T-helper 2 cell (primary cell): Measurements from ENCODE around the gene AOC1.

Source experiments
- DNase-seq, 5 experiments: peaks; one replicate each; pipeline versions ENCODE4 v3.0.0 to v3.0.0-alpha.2; 2012 to 2022

Gene AOC1

DNA sequence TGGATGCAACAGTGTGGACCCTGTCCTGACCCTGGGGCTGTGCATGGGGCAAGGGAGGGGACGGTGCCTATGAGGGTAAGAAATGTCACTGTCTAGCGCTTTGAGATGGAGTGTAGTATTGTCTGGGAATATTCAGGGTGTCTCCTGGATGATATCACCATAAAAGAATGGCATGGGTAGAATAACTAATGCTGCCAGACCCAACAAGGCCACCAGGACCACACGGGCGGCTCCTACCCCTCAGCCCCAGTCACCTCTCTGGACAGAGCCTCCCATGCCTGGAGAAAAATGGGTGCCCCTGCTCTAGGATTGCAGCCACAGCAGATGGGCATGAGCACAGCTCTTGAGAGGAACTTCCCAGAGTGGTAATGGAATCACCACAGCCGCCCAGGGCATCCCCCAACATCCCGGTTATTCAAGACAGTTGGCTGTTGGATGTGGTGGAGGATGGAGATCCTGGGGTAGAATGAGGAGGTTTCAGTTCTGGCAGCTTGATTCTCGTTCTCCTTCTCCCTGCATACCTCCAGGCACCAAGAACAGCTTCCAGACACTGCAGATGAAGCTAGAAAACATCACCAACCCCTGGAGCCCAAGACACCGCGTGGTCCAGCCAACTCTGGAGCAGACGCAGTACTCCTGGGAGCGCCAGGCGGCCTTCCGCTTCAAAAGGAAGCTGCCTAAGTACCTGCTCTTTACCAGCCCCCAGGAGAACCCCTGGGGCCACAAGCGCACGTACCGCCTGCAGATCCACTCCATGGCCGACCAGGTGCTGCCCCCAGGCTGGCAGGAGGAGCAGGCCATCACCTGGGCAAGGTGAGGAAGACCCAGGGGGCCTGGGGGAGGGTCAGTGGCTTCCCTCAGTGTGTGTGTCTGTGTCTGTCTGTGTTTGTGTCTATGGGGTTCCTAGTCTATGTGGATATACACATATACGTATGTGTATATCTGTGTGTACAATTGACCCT, 6.2 kb downstream of the AOC1 start:
- no peak for DNase-seq

DNA sequence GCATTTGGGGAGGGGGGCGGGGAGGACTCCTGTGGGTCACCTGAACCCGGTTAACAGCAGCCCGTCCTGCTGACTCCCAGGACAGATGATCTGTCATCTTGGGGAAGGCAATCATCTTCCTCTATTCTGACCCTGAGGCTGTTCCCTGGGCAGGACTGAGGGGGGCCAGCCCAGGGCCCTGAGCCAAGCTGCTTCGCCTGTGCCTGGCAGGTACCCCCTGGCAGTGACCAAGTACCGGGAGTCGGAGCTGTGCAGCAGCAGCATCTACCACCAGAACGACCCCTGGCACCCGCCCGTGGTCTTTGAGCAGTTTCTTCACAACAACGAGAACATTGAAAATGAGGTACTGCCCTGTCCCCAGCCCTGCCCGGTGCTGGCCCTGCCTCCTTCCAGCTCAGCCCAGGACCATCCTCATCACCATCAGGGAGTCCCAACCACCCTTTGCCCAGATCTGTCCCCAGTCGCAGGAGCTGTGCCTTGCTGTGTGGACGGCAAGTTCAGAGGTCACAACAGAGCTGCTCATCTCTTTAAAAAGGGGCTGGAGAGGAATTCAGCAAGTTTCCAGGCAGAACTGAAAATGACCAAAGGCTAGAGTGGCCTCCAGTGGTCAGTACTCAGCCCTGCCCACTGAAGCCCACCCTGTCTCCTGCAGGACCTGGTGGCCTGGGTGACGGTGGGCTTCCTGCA, 8.1 kb downstream of the AOC1 start:
- DNase-seq = no peak

DNA sequence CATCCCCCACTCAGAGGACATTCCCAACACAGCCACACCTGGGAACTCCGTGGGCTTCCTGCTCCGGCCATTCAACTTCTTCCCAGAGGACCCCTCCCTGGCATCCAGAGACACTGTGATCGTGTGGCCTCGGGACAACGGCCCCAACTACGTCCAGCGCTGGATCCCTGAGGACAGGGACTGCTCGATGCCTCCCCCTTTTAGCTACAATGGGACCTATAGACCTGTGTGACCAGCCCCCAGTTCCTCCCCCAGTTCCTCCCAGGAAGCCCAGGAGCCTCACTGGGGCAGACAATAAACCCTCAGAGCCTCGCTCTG, 8.6 kb downstream of the AOC1 start:
- no peak for DNase-seq

DNA sequence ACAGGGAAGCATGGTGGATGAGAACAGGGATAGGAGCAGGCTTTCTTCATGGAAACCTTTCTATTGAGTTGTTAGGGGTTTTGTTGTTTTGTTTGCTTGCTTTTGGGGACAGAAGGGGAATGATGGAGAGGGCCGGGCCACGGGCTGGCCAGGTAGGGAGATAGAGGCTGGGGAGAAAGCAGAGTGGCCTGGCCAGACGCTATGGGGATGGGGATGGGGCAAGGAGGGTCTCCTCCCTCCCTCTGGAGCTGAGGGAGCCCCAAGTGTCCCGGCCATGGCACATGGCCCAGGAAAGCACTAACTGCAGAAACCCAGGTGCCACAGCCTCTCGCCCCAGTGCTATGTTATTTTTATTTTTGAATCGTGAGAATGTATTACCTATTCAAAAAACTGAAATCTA, 10.0 kb downstream of the AOC1 start:
- DNase-seq = no peak

DNA sequence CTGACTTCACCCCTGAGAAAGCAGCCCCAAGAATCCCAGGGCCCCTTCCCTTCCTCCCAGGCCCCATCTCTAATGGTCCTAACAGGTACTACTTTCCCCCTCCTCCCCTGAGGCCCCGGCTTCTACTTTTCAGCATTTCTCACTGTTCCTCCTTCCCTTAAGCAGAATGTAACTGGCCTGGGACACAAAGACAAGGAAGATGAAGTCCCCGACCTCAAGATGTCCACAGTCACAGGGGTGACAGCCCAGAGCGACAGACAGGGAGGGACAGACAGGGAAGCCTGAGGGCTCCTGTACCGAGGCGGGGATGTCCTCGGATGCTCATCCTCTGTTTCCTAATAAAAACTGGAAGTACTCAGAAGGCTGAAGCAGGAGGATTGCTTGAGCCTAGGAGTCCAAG, 11.6 kb downstream of the AOC1 start:
- DNase-seq = no peak

DNA sequence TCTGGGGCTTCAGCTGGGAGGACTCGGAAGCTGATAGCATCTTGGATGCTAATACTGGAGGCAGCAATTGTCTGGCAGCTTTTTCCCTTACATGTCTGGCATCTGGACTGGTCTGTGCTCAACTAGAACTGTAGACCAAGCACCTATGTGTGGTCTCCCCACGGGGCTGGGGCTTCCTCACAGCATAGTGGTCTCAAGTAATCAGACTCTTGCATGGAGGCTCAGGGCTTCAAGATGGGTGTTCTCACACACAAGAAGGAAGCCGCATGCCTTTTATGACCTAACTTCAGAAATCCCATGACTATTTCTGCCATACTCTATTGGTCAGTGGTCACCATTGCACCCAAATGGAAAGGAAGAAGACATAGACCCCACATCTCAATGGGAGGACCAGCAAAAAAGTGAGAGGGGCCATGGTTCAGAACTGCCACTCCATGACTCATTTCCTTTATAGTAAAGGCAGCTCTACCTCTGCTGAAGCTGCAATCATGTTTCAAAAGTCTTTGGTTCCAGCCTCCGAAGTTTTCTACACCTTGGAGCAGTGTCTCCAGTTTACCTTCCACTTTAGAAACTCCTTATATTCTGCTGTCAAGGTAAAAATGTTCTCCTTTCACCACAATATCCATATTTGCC, 14.7 kb downstream of the AOC1 start:
- no peak for DNase-seq

DNA sequence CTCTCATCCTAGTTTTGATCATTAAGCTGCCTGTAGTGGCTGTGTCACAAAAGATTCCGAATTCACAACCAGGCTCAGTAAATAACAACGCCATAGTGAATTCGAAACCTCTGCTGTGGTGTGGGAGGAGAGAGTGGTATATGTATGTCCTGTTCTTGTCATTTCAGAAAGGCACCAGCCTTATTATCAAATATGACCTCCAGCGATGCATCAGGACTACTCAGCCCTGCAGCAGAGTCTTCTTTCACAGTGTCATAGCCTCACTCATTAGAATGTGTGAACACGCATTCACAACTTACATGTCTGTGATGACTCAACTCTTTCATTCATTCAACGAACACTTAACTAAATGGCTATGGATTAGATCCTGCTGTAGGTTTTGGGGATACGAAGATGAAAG, 15.3 kb downstream of the AOC1 start:
- DNase-seq = peak in 1 of 5 experiments; percentile 19

DNA sequence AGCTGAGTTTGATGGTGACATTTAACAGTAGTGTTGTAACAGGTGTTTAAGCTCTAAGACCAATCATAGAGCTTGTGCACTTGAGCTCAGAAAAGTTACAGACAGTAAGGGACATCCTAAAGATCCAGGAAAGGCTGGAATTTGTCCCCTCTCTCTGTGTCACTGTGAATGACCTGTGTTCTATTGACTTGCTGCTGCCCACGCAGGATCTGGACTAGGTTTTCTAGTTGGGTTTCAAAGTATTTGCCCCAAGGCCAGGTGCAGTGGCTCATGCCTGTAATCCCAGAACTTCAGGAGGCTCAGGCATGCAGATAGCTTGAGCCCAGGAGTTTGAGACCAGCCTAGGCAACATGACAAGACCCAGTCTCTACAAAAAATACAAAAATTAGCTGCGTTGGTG, 17.1 kb downstream of the AOC1 start:
- DNase-seq = no peak

DNA sequence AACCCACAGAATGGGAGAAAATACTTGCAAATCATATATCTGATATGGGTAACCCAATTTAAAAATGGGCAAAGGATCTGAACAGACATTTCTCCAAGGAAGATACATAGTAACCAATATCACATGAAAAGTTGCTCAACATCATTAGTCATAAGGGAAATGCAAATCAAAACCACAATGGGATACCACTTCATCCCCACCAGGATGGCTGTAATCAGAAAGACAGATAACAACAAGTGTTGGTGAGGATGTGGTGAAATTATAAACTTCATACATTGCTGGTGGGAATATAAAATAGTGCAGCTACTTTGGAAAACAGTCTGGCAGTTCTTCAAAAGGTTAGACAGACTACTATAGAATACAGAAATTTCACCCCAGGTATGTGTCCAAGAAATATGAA, 19.3 kb downstream of the AOC1 start:
- no peak for DNase-seq

DNA sequence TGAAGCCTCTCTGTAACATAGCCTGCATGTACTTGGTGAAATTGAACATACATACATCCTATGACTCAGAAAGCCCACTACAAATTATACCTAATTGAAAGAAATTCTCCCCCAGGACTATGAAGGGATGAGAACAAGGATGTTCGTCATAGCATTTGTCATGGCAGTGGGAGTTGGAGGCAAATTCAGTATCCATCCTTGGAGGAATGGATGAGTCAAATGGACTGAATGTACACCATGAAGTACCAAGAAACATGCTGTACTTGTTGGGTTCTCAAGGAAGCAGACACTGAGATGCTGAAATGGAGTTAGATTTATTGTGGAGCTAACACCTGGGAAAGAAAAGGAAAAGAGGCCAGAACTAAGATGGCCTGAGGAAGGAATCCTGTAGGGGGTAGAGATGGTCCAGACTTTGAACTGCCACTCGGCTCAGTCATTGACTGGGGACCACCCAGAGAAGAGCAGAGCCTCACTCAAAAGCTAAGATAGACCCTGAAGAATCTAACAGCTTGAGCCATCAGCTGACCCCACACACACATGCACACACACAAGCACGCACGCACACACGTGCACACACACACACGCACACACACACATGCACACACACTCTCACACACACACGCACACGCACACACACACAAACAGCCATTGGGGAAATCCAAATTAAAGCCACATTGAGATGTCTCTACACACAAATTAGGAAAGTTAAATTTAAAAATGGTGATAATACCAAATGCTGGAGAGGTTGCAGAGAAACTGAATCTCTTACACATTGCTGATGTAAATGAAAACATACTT, 22.3 kb downstream of the AOC1 start:
- DNase-seq = no peak

DNA sequence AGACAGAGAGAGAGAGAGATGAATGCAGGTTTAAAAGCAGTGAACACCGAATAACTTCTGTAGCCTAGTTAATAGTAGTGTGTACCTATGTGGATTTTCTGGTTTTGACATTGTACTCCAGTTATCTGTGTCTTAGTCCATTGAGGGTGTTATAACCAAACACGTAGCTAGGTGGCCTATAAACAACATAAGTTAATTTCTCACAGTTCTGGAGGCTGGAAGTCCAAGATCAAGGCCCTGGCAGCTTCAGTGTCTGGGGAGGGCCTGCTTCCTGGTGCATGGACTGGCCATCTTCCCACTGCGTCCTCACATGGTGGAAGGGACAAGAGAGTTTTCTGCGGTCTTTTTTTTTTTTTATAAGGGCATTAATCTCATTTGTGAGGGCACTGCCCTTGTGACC, 23.5 kb downstream of the AOC1 start:
- DNase-seq = no peak

DNA sequence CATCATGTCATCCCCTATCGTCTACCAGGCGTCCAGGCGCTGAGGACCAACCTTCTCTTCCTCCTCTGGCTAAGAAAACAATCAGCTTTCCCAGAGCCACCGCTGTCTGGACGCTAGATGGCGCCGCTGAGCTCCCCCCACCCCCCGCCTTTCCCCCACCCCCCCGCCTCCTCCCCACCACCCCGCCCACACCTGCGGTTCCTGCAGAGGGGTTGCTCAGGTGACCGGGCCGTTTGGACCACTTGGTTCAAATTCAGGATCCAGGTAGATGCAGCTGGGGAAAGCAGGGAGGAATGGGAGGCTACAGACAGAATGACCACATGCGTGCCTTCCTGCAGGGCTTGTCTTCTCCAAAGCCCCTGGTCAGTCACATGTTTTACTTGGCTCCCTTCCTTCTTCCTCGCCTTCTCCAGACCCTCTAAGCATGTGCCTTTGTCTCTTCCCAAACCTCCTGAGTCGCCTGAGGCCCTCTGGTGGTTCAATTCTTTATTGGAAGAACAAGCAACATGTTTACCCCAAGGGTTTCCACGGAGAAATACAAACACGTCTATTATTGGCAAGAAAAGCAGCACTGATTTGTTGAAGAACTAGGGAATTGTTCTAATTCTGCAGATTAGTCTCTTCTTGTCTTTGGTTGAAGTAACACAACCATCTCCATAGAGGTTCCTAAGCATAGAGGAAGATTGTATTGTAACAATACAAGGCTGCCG, 24.7 kb downstream of the AOC1 start:
- DNase-seq = peak; percentile 16 to 37 (median 24)

DNA sequence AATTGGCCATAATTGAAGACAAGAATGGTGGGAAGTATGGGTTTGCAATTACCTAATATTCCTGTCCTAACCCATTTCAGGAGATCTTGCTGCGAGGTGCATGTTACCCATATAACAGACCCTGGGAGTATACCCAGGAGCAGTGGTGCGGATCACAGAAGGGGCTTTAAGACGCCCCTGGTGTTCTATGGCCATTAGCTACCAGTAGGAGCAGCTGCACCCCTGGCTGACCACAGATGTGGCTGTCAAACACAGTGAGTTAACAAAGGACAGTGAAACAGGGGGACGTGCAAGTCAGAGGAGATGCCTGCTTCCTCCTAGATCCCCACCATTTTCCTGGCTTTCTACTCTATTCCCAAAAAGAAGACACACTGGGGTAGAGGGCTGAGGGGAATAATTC, 25.2 kb downstream of the AOC1 start:
- DNase-seq = no peak

DNA sequence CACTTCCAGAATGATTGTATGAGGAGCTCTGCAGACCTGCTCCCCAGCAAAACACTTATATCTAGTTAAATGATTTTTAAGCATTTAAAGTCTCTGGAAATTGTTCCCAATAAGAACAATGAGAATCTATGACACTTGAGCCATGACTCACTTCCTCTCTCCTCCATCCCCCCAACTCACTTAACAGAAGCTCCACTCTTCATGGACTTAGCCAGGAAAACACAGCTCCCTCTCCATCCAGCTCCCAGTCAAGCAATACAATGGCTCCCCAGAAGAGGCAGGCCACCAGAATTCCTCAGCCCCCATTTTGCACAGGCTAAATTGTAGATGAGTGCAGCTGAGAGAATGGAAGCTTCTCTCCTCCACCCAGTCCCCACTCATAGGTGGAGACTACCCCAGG, 27.0 kb downstream of the AOC1 start:
- DNase-seq = no peak

DNA sequence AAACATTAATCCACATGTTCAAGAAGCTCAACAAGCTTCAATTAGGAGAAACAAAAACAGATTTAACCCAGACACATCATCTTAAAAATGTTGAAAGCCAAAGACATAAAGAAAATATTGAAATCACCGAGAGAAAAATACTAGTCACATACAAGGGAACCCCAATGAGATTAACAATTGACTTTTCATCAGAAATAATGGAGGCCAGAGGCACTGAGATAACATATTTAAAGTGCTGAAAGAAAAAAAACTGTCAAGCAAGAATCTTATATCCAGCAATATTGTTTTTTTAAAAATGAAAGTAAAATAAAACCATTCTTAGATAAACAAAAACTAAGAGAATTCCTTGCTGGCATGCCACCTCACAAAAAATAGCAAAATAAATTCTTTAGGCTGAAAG, 28.9 kb downstream of the AOC1 start:
- no peak for DNase-seq

DNA sequence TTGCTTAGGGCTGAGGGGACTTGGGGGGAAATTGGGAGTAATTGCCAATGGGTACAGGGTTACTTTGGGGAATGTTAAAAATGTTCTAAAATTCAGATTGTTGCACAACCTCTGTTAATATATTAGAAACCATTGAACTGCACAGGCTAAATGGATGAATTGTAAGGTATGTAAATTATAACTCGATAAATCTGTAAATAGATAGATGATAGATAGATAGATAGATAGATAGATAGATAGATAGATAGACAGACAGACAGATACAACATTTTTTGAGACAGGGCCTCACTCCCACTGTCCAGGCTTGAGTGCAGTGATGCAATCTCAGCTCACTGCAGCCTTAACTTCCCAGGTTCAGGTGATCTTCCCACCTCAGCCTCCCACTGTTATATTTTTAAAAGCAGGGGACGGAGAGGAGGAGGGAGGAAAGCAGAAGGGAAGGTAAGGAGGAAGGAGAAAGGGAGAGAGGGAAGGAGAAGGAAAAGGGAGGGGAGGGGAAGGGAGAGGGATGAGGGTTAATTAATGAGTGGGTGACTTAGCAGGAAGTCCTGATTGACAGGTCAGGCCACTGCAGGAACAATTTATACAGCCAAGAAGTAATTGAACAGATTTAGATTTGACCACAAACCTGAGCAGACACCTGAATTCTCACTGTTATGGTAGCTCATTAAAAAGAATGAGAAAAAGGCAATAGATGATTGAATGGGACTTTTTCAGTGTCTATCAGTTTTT, 38.7 kb downstream of the AOC1 start:
- DNase-seq = no peak

DNA sequence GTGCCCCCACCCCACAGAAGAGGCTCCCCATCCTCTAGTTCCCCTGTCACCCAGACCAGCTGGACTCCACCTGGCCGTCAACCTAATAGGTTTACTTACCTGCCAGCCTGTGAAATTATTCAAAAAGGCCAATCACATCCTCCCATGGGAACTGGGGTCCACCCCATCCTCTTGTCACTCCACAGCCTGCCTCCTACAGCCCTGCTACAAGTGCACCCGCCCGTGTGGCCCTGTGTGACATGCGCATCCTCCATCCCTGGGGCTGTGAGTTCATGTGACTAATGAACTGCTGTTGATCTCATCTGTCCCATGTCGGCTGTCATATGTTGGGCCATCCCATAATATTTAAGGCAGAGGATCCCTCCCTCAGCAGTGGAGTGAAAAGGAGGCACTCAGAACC, 39.4 kb downstream of the AOC1 start:
- DNase-seq = no peak

DNA sequence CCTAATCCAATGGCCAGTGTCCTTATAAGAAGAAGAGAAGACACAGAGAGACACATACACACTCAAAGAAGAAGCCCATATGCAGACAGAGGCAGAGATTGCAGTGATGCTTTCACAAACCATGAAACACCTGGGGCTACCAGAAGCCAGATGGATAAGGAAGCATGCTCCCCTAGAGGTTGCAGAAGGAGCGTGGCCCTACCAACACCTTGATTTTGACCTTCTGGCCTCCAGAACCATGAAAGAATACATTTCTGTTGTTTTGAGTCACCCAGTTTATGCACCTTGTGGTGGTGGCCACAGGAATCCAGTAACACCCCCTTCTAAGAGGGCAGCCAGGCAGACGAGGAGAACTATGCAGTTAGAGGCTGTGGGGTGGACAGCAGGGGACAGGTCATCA, 43.5 kb downstream of the AOC1 start:
- no peak for DNase-seq

DNA sequence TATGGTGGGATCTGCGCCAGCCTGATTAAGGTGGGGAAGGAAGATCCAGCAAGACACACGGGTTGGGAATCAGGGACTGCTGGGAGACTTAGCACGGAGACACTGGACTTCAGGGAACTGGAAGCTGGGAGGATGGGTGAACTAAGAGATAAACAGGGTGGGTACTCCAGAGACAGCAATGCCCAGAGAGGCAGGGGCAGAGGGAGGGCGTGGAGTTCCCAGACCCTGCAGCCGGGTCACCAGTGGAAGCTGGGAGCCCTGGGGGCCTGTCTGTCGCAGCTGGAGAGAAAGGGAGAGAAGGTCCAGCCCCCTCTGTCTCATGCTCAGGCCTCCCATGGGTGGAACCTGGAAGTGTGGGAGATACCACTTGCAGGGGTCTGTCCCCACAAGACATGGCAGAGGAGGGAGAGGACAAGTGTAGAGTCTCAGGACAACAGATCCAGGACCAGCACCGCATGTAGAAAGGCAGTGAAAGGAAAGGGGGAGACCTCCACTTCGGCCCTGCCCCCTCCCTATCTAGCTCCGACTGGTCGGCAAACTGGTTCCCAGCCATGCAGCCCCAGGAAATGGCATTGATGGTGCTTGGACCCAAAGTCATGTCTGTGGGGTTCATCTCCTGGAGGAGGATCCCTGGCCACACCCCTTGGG, 44.4 kb downstream of the AOC1 start:
- DNase-seq = no peak

DNA sequence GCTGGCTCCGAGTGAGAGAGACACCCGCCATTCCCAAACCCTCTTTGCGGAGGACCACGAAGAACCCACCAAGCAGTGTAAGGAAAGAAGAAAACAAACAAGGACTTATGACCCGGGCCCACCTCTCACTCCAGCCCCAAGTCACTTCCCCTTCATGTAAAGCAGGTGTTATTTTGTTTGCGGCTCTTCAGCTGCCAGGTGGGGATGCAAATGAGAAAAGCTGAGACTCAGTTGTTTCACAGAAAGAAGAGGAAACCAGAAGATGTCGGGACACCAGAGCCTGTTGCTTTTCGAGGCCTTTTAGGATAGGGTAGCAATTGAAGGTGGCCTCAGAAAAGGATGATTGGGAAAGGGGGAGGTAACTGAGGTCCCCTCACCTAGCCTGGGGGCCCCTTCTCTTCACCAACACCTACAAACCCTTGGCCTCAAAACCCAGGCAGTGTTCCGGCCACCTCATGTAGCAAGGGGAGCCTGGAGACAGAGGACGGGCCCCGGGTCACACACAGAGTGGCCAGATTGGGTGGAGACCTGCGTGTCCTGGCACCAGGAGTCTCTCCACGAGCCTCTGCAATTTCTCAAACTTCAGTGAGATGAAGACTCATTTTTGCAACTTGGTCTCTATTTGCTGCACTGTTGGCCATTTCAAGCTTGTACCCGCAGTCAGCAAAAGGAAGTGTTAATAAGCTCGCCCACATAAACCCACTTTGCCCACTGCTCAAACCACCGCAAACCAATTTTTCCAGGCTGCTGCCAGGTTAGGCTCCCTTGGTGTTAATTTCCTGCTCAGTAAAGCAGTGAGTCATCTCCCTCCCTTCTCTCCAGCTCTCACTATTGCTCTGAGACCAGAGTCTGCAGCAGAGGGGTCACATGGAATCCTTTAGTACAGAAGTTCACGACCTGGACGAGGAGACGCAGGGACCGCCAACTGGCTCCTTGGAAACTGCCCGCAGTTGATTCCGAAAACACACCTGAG, 45.5 kb downstream of the AOC1 start:
- DNase-seq = no peak
